ENCODE measurements around the gene UBR2.

Gene UBR2
- 158 reads per million, percentile 90 among the genes with 10 or more reads in this experiment for total RNA-seq

- DNase-seq, result peak; percentile 89
These were observed at the start of gene UBR2 for GRCh38 chr6:42563697-42564505. UBR2 (plus strand) TSS chr6:42564029; CDS start chr6:42564320, 291 bp downstream.

DNA sequence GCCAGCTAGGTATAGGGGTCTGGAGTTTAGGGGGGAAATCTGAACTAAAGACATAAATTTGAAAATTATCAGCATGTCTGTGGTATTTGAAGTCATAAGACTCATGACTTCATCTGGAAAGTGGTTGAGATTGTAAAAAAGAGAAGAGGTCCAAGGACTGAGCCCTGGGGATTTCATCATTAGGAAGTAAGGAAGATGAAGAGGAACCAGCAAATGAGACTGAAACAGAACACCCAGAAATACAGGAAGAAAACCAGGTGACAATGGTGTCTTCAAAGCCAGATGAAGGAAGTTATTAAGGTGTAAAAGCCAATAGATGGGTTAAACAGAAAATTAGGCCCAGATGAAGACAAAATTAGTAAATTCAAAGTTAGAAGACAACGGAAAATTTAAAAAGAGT, 49.1 kb upstream of the UBR2 start:
- DNase-seq, result no peak

DNA sequence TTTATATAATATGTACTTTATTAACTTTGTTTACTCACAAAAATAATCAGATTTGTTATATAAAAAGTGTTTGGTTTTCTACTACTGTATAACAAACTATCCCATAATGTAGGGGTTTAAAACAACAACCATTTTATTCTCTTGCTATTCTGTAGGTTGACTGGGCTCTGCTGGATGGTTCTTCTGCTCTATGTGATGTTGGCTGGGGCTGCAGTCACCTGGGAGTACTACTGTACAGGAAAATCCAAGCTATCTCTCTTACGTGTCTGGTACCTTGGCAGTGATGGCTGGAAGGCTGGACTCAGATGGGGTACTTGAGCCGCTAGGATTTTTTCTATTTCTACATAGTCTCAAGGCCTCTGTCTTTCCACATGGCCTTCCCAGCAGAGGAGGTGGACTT, 44.0 kb upstream of the UBR2 start:
- no peak for DNase-seq

DNA sequence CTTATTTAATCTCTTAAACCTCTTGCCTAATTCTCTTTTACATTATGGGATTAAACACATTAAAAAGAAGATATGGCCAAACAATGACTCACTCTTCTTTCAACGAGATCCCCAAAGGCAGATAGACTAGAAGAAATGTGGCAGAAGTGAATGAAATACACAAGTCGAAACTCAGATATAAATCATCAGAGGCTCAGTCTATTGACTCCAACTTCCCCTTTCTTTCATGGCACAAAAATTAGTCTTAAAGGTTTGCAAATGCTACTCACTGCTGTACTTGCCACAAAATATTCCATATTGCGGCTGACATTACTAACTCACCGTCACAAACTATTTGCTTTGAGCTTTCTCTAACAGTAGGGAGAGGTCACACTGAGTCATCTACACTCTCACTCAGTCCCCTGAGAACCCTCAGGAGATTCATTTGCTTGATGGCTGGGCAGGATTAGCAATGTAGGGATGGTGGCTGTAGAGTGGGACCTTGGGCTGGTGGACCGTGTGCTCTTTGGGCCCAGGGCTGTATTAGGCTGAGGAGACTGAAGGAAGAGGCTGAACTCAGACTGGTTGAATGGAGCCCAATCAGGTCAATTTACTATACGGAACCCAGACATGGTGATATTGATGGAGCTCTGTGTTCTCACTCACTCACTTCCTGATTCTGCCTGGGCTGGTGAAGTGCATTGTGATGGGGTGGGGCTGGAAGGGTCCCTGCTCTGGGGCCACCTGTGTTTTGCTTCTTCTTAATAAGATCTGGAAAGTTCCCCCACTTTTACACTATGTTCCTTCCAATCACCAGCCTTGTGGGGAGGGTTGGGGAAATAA, 42.8 kb upstream of the UBR2 start:
- DNase-seq, result no peak

DNA sequence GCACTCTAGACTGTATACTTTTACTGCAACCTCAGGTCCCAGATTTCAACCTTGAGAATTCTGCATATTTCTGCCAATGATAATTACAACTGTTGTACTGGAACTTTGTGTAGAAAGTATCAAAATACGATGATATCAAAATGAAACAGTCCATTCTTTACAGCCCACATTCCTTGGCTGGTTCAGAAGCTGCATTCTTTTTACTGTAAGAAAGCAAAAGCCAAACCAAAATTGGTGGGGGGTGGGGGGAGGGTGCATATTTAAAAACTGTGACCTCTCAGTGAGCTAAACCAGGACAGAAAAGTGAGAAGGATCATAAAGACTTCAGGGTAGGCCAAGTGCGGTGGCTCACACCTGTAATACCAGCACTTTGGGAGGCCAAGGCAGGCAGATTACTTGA, 41.8 kb upstream of the UBR2 start:
- DNase-seq, result no peak

DNA sequence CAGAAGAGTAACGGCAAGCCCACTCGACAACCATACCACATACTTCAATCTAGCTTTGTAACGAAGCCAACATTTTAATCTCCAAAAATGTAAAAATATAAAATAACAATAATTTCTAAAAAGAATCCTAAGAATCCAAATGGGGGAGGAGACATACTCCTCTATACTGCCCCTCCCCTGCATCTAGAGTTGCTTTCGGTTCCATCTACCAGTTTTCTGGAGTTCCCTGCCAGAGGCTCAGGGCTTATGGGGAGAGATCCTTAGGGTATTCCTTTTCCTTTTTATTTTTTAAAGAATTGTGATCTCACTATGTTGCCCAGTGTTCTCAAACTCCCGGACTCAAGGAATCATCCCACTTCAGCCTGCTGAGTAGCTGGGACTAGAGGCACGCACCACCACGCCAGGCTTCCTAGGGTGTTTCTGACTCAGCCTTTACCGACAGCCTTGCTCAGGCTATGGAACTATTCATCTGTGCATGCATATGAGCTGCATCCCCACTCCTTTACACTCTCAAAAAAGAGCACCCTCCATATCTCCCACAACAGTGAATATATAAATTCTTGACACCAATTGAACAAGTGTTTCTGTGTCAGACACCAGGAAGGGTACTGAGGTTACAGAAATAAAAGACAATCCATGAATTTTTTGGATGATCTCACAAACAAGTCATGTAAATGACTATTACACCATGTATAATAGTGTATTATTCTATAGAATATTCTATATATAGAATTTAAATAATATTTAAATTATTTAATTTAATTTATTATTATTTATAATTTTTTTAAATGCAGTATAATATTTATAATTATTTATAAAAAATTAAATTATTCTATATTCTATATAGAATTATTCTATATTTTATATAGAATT, 40.7 kb upstream of the UBR2 start:
- no peak for DNase-seq

GRCh38 chr6:42525206-42525605, 38.6 kb upstream of the UBR2 start:
- DNase-seq, result no peak

DNA sequence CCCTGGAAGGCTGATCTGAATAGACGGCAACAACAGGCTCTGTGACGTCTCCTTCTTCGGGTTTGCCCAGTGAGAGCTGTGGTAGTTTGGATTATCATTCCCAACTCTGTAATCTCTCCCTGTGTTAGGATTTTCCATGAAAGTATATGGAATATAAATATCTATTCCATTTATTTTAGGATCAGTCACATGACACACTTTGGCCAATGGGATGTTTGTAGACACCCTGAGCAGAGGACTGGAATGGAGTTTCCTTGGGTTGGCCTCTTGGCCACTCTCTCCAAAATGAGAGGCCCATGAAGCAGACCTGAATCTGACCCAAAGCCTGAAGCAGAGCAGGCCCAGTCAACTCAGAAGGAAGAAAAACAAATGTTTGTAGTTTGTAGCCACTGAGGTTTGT, 37.2 kb upstream of the UBR2 start:
- DNase-seq, result no peak

- no peak for DNase-seq
These were observed 36.6 kb upstream of the UBR2 start for GRCh38 chr6:42527204-42527603.

DNA sequence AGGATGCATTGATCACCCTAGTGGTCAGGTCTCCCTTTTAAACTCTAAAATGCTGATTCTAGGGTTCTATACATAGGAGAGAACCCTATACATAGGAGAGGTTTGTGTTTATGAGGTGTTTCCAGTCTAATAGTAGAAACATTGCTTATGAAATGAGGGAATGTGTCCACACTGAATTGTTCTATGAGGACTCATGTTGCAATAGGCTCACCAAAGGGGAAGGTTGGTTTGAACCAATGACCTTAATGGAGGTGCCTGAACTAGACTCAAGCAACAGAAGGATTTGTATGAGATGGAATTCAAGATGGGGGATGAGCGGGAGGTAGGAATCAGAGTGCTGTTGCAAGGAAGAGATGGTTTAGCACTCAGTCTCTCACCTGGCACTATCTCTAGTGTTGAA, 33.5 kb upstream of the UBR2 start:
- no peak for DNase-seq

DNA sequence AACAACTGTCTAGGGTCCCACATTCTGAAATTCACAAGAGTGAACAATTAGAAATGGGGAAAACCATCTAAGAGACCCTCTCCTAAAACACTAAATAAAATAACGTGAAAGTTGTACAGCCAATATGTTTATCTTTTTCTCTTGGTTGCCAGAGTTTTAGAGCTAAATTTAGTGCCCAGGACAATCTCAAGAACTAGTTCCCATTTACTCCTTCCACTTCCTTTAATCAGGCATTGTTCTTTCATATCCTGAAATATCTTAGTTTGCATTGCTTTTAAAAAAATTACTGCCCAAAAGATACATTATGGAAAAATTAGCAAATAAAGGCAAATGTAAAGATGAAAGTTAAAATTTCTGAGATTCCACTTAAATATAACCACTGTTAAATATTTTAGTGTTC, 33.1 kb upstream of the UBR2 start:
- no peak for DNase-seq

DNA sequence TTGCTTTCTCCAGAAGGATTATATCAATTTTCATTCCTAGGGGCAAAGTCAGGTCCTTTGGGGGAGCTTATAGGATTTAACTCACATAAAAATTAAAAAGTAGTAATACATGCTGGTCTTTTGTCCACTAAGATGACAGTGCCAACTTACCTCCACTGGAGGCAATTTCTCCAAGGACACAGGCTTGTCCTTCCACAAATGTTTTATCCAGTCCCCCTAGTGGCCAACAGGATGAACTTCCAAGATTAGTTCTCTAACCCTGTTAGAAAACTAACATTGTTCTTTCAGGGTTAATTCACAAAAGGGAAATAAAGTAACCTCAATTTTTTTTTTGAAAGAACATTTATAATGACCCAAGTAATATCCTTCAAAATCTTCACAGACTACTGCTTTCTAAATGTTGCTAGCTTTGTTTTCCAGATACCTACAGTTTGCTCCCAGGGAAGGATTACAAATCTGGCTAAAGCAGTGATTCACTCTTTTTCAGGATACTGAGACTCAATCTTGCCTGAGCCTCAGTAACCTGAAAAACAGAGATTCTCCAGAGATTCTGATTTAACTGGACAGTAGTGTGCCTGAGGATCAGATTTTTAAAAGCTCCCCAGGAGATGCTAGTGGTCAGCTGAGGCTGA, 31.7 kb upstream of the UBR2 start:
- no peak for DNase-seq

DNA sequence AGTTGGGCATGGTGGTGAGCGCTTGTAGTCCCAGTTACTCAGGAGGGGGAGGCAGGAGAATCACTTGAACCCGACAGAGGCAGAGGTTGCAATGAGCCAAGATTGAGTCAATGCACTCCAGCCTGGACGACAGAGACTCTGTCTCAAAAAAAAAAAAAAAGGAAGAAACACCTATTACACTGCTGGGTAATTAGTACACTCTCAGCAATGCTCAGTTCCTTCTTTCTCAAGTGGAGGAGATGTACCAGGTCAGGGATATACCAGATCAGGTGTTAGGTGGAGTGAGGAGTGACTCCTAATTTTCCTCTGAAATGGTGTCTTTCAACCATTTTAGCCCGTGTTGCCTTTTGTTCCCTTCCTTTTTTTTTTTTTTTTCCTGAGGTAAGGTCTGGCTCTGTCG, 30.0 kb upstream of the UBR2 start:
- no peak for DNase-seq

DNA sequence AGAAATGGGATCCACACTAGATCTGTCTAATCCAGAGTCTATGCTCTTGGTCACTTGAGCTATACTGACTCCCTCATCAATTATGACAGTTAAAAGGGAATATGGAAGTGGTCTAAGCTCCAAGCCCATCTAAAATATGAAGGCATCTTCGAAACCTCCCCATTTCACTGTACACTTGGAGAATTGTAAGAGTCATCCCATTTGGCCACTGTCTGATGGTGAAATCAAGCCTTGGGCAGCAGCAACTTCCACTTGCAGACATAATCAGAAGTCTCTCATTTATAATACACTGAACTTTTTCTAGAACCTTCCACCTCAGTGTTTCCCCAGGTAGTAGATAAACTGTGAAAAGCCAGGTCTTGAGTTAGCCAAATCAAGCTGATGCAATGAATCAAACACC, 26.3 kb upstream of the UBR2 start:
- no peak for DNase-seq

GRCh38 chr6:42539135-42539534, 24.7 kb upstream of the UBR2 start:
- DNase-seq, result no peak

DNA sequence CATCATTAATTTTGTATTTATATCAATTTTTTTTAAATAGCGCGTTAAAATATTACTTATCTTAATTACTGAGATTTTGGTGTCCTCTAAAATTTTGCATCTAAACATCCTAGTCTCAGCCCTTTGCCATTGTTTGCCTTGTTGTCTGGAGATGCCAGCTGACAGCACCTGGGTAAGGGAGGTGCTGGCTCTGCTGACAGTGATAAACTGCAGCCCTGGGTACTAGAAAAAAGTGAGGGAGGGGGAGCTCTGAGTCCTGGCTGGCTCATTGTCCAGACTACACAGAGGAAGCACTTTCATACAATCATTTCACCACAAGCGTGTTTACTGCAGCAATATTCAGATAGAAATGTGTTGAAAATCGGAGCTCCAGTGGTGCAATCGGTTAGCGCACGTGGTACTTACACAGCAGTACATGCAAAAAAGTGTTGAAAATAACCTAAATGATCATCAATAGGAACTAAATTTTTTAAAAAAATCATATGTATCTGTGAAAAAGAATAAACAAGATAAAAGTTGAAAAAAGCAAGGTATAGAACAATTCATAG, 18.5 kb upstream of the UBR2 start:
- no peak for DNase-seq

DNA sequence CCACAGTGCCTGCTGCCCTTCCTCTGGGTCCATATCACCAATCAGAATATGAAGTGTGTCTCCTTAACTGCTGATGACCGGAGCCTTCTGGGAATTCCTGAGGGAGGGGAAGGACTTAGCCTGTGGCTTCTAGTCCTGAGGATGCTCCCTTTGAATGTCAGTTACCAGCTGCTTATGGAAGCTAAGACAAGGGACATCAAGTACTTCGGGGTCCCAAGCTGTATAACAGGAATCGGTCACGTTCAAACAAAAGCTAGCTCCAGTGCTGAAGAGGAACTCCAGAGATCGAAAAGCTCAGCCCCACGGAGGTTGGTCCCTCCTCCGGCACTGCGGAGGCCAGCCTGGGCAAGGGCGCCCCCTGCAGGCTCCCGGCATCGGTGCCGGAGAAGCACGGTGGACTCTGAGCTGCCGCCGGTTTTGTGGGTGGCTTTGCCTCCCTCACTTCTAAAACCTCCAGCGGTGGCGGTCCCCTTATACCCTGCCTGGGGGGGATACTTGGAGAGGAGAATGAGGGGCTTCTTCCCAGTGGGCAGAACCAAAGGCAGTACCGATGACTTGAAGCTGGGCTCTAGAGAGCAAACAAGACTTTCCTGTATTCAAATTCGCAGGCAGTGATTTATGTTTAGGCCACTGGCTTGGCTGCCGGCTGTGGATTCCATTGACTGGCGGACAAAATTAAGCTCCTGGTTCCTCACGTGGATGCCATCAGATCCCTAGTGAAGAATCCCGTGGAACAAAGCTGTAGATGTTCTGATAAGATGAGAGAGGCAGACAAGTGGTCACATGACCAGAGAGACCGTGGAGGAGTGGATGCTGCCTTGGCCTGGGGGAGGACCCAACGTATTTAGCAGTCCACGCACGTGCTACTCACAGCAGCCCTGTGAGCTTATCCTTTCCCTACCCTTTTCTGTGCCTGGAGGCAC, 16.2 kb upstream of the UBR2 start:
- peak; percentile 83 for DNase-seq

GRCh38 chr6:42550277-42550676, 13.6 kb upstream of the UBR2 start:
- no peak for DNase-seq

GRCh38 chr6:42551217-42551616, 12.6 kb upstream of the UBR2 start:
- DNase-seq, result no peak

- DNase-seq, result no peak
These were observed 11.4 kb upstream of the UBR2 start for GRCh38 chr6:42552380-42552779.

All from effector CD4-positive, alpha-beta T cell (primary cell).